ENCODE results near the gene WIPI1. TPM values are rescaled to one million over a fixed set of nuclear protein-coding genes. Genes with fewer than 3 reads are reported as not detected.

Gene WIPI1
- total RNA-seq, 4 donors from 2014 or later = 27.0 to 59.4 (median 43.5) TPM

- 90% methylated on average over 13 of the region's 13 CpGs for WGBS
- peaks cover 36 to 79% (median 68%) of the 10 kb centered on the region in 4 donors for H3K36me3 ChIP-seq
- TF ChIP-seq CTCF (IDR thresholded peaks at IDR 0.05) = no peak
- no peak for TF ChIP-seq EP300 (IDR thresholded peaks at IDR 0.05)
- no peak for TF ChIP-seq POLR2A (IDR thresholded peaks at IDR 0.05; ENCODE audit: low read depth)
- TF ChIP-seq POLR2AphosphoS5 (IDR thresholded peaks at IDR 0.05) = no peak
- H3K27me3 ChIP-seq = no peaks in the 10 kb centered on the region
- no peaks in the 10 kb centered on the region for H3K9me3 ChIP-seq
- peaks cover 9 to 24% (median 12%) of the 10 kb centered on the region in 4 donors for H3K4me1 ChIP-seq
- no peak overlapping the region for H3K4me3 ChIP-seq
- H3K27ac ChIP-seq (replicated peaks in 1 of 4) = no peak overlapping the region
- intact Hi-C loops (cut with DNase I) = no loop called here
- DNase-seq (ENCODE audit: extremely low spot score) = no peak
Observed at GRCh38 chr17:68449021-68449739, 8.1 kb downstream of the WIPI1 start.

- Histone ChIP-seq H3K27ac (replicated peaks in 1 of 4) (no peak overlapping the region), H3K9me3 (no peaks in the 10 kb centered on the region), H3K4me1 (peaks cover 25 to 30% (median 27%) of the 10 kb centered on the region in 4 donors), H3K4me3 (no peak overlapping the region), H3K36me3 (peaks cover 36 to 77% (median 64%) of the 10 kb centered on the region in 4 donors), H3K27me3 (no peaks in the 10 kb centered on the region)
- intact Hi-C loops (cut with DNase I) = no loop called here
- DNase-seq (ENCODE audit: extremely low spot score) = no peak
- no peak for TF ChIP-seq CTCF (IDR thresholded peaks at IDR 0.05)
- no peak for TF ChIP-seq POLR2A (IDR thresholded peaks at IDR 0.05; ENCODE audit: low read depth)
- no peak for TF ChIP-seq EP300 (IDR thresholded peaks at IDR 0.05)
- no peak for TF ChIP-seq POLR2AphosphoS5 (IDR thresholded peaks at IDR 0.05)
- 91% methylated on average over 9 of the region's 9 CpGs for WGBS
Observed at GRCh38 chr17:68446626-68447041, 10.7 kb downstream of the WIPI1 start.

GRCh38 chr17:68445671-68446070, 11.6 kb downstream of the WIPI1 start:
- Histone ChIP-seq H3K4me1 (peaks cover 34 to 39% (median 36%) of the 10 kb centered on the region in 4 donors), H3K9me3 (no peaks in the 10 kb centered on the region), H3K27me3 (no peaks in the 10 kb centered on the region), H3K27ac (replicated peaks in 1 of 4) (no peak overlapping the region), H3K4me3 (no peak overlapping the region), H3K36me3 (peaks cover 28 to 72% (median 57%) of the 10 kb centered on the region in 4 donors)
- WGBS = 89% methylated on average over 8 of the region's 8 CpGs
- intact Hi-C loops (cut with DNase I) = no loop called here
- TF ChIP-seq POLR2A (IDR thresholded peaks at IDR 0.05; ENCODE audit: low read depth) (no peak), EP300 (IDR thresholded peaks at IDR 0.05) (no peak), POLR2AphosphoS5 (IDR thresholded peaks at IDR 0.05) (no peak), CTCF (IDR thresholded peaks at IDR 0.05) (no peak)
- no peak for DNase-seq (ENCODE audit: extremely low spot score)

- no peaks in the 10 kb centered on the region for H3K9me3 ChIP-seq
- no peak for DNase-seq (ENCODE audit: extremely low spot score)
- H3K4me3 ChIP-seq = no peak overlapping the region
- intact Hi-C loops (cut with DNase I) = no loop called here
- WGBS = 77% methylated on average over 11 of the region's 11 CpGs
- TF ChIP-seq EP300 (IDR thresholded peaks at IDR 0.05) (no peak), POLR2A (IDR thresholded peaks at IDR 0.05; ENCODE audit: low read depth) (no peak), CTCF (IDR thresholded peaks at IDR 0.05) (no peak), POLR2AphosphoS5 (IDR thresholded peaks at IDR 0.05) (no peak)
- peaks cover 14 to 66% (median 42%) of the 10 kb centered on the region in 4 donors for H3K36me3 ChIP-seq
- H3K4me1 ChIP-seq = peaks cover 41 to 51% (median 44%) of the 10 kb centered on the region in 4 donors
- peak overlapping the region; percentile 62 to 79 (median 73) for H3K27ac ChIP-seq (replicated peaks in 1 of 4)
- no peaks in the 10 kb centered on the region for H3K27me3 ChIP-seq
Observed at GRCh38 chr17:68443972-68444464, 13.3 kb downstream of the WIPI1 start.
